M059J (cell line): ENCODE data around the gene VWA2. TPM values are rescaled to one million over a fixed set of nuclear protein-coding genes. Genes with fewer than 3 reads are reported as not detected.
A peak's percentile ranks its signal among the peaks of the same experiment; 100 is the strongest.
"Not testable (repeated sequence)": the region's sequence is repeated elsewhere in the genome, so short reads cannot be mapped to it uniquely, and the experiment has no call there.

Source experiments
- DNase-seq: peaks from one replicate; pipeline ENCODE4 v3.0.0-alpha.2; 2012; ENCODE audit warnings: low read depth
- total RNA-seq: library from RNA; depleted of rRNA; stranded (reverse); fragments of >200 nt; shearing (Covaris generic); gene quantifications from 2 replicates; pipeline ENCODE4 v1.2.3, GENCODE V29; 2014

VWA2 gene
- total RNA-seq, 1 experiment from 2014 or later, result not detected

- no peak for DNase-seq
These were observed 76.7 kb downstream of the VWA2 start for GRCh38 chr10:114315566-114316420.

GRCh38 chr10:114316744-114317143 lies 77.7 kb downstream of the VWA2 start:
- DNase-seq, result no peak

GRCh38 chr10:114319406-114320248 lies 80.6 kb downstream of the VWA2 start:
- DNase-seq, result no peak

GRCh38 chr10:114320249-114321116 lies 81.4 kb downstream of the VWA2 start:
- peak; percentile 97 for DNase-seq

- DNase-seq, result no peak
These were observed 83.3 kb downstream of the VWA2 start for GRCh38 chr10:114322344-114322743.

- no peak for DNase-seq
These were observed 84.0 kb downstream of the VWA2 start for GRCh38 chr10:114323023-114323422.

GRCh38 chr10:114326795-114327194 lies 87.7 kb downstream of the VWA2 start:
- no peak for DNase-seq

- no peak for DNase-seq
These were observed 88.7 kb downstream of the VWA2 start for GRCh38 chr10:114327537-114328440.

GRCh38 chr10:114328441-114328812 lies 89.4 kb downstream of the VWA2 start:
- no peak for DNase-seq

- no peak for DNase-seq
These were observed 89.8 kb downstream of the VWA2 start for GRCh38 chr10:114328874-114329273.

GRCh38 chr10:114329634-114330365 lies 90.7 kb downstream of the VWA2 start:
- no peak for DNase-seq

- no peak for DNase-seq
These were observed 93.5 kb downstream of the VWA2 start for GRCh38 chr10:114332301-114333192.

GRCh38 chr10:114333441-114333840 lies 94.4 kb downstream of the VWA2 start:
- DNase-seq, result not testable (repeated sequence)

GRCh38 chr10:114334301-114334700 lies 95.2 kb downstream of the VWA2 start:
- DNase-seq, result peak; percentile 65

- no peak for DNase-seq
These were observed 96.6 kb downstream of the VWA2 start for GRCh38 chr10:114335614-114336013.

GRCh38 chr10:114336823-114337509 lies 97.9 kb downstream of the VWA2 start:
- DNase-seq, result no peak

GRCh38 chr10:114337510-114338462 lies 98.7 kb downstream of the VWA2 start:
- DNase-seq, result no peak
